HG03520 (cell line): ENCODE data around the gene IQGAP2.

ENCODE experiments used
- ATAC-seq: cut with Tn5 transposase; IDR thresholded peaks from one replicate; pipeline ENCODE4 v1.9.1; 2021; ENCODE audit warnings: mild to moderate bottlenecking, moderate library complexity; ENCODE audit not compliant: unreplicated experiment

Gene IQGAP2

DNA sequence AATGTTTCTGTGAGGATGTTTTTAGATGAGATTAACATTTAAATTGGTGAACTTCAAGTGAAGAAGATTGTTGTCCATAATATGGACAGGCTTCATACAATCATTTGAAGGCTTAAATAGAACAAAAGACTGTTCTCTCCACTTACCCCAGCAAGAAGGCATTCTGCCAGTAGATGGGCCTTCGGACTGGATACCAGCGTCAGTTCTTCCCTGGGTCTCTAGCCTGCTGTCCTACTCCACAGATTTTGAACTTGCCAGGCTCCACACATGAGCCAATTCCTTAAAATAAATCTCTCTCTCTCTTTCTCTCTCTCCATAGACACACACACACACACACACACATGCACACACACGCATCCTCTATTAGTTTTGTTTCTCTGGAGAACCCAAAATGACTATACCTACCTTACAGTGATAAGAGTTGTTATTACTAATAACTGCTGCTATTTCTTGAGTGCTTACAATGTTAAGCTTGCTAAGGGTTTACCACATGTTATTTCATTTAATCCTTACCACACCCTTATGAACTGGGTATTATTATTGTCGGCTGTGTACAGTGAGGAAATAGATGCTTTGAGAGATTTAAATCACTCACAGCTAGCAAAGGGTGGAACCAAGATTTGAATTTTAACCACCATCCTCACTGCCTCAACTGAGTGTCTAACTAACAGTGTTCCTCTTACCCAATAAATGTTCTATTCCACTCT is 19.8 kb upstream of the IQGAP2 start:
- no peak for ATAC-seq

GRCh38 chr5:76384189-76384588 is 18.9 kb upstream of the IQGAP2 start:
- ATAC-seq, result no peak

DNA sequence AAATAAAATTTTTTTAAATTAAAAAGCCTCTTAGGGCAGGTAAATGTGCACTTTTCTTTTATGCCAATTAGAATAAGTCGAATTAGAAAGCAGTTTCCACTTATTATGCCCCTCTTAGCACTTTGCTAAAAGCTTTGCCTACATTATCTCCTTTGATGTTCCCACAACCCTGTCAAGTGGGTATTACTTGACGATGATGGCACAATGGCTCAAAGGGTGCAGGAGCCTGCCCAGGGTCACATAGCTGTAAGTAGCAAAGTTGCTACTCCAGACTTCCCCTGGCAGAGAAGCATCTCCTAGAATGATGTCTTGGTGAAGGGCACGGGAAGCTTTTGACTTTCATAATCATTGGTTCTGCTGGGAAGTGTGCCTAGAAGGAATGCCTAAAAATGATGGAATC is 18.4 kb upstream of the IQGAP2 start:
- no peak for ATAC-seq

DNA sequence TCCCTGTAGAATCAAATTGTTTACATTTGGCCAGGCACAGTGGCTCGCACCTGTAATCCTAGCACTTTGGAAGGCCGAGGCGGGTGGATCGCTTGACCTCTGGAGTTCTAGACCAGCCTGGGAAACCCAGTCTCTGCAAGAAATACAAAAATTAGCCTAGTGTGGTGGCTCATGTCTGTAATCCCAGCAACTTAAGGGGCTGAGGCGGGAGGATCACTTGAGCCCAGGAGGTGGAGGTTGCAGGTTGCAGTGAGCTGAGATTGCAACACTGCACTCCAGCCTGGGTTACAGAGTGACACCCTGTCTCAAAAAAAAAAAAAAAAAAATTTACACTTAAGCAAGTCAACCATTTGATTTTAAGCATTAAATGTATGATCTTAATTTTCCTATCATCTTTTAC is 17.5 kb upstream of the IQGAP2 start:
- ATAC-seq, result no peak

DNA sequence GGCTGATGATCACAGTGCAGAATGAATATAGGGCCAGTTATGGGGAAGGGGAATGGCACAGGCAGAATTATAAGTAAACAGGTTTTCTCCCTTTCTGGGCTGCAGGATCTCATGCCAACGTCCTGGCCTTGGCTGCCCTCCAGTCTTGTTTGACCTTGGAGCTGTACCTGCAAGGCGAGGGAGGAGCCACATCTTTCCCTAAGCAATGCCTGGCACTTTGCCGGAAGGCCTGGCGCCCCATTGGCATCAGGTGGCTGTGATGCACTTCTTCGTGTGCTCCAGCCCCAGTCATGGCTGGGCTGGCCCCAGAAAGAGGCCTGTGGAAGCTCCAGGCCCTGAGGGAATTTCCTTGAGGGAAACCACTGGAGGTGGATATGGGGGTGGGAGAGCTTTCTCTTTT is 16.7 kb upstream of the IQGAP2 start:
- no peak for ATAC-seq

- ATAC-seq, result no peak
These were observed 14.8 kb upstream of the IQGAP2 start for GRCh38 chr5:76388236-76388635.

GRCh38 chr5:76388791-76389512 is 14.1 kb upstream of the IQGAP2 start:
- no peak for ATAC-seq

DNA sequence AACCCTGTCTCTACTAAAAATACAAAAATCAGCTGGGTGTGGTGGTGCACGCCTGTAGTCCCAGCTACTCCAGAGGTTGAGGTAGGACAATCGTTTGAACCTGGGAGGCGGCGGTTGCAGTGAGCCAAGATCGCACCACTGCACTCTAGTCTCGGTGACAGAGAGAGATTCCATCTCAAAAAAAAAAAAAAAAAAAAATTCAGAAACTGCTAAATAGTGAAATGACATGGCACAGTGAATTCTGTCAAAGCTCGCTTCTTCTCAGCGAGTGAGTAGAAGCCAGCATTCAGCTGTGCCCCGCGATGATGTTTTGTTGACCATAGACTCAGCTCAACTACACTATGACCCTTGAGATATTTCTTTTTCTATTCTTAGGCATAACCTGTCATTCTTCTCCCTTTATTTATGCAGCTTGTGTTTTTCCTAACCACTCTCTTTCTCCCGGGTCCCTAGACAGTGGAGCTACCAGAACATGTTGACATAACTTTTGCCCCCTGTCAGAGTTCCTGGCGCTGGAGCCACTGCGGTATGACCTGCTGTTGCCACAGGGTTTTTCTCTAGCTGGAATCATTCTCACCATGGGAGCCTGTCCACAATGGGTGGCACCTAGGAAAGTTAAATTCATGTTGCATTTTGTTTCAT is 13.5 kb upstream of the IQGAP2 start:
- ATAC-seq, result no peak

DNA sequence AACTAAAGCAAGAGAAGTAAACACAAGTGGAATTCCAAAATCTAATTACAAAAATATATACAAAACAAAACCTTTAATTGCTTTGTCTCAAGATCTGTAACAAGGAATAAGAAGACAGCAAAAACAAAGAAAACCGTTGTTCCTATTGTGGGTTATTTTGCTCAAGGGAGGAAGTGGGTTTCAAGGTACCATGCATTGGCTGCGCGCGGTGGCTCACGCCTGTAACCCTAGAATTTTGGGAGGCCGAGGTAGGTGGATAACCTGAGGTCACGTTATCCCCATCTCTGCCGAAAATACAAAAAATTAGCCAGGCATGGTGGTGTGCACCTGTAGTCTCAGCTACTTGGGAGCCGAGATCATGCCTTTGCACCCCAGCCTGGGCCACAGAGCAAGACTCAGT is 12.1 kb upstream of the IQGAP2 start:
- no peak for ATAC-seq

DNA sequence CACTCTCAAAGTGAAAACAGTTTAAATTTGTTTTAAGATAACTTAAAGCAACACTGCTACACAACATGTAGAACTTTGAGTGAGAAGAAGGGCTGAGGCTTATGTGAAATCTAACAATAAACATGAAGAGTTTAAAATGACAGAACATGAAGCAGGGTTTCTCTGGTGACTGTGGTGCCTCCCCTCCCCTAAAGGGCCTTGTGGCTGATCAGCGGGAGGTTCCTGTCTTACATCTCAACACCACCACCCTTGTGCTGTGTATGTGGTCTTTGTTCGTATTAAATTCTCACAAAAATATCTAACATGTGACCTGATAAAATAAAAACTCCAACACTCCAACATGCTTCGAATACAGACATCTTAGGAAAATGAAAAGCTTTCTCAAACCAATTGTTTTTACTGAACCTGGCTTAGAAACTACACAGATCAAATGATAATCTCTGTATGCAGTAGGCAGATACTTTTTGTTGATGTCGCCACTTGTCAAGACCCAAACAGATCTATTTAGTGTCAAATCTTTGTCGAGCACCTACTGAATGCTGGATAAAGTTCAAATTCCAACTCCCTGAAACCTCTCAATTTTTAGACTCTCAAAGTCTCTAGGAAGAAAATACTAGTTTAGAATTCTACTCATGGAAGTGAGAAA is 9.9 kb upstream of the IQGAP2 start:
- no peak for ATAC-seq

- no peak for ATAC-seq
These were observed 5.9 kb upstream of the IQGAP2 start for GRCh38 chr5:76397200-76397599.

GRCh38 chr5:76399268-76399667 is 3.8 kb upstream of the IQGAP2 start:
- ATAC-seq, result no peak

GRCh38 chr5:76400466-76400865 is 2.6 kb upstream of the IQGAP2 start:
- ATAC-seq, result no peak

DNA sequence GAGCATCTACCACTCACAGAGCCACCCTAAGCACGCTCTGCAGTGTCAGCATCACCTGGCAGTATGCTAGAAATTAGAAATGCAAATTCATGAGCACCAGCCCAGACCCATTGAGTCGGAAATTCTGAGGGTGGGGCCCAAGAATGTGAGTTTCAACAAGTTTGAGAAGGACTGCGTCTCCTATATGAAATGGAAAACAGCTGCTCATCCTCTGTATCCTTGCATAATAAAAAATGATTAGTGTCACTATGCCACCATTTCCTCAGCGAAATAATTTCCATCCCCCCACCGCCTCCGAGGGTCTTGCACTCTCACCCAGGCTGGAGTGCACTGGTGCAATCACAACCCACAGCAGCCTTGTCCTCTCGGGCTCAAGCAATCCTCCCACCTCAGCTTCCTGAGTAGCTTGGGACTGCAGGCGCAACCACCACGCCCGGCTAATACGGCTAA is 1.3 kb upstream of the IQGAP2 start:
- ATAC-seq, result peak; percentile 25

GRCh38 chr5:76402251-76402885 is 717 bp upstream of the IQGAP2 start:
- ATAC-seq, result peak; percentile 33

DNA sequence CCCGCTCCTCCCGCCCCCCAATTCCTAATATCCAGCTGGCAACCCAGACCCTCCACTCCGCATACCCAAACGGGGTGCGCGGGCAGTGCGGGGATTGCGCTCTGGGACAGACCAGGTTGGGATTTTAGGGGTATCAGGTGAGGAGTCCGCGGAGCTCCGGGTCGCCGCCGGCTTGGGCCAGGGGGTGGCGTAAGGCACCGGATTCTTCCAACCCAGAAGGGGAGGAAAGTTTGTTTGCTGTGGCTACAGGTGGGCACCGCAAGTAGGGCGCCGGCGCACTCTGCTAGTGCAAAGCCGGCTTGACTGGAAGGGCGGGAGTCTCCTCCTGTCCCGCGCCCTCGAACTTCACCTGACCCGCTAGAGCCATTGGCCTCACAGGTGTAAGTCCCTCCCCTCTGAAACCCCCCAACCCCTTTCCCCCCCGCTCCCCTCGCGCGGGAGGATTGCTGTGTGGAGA is 709 bp downstream of the IQGAP2 start:
- peak; percentile 19 for ATAC-seq

DNA sequence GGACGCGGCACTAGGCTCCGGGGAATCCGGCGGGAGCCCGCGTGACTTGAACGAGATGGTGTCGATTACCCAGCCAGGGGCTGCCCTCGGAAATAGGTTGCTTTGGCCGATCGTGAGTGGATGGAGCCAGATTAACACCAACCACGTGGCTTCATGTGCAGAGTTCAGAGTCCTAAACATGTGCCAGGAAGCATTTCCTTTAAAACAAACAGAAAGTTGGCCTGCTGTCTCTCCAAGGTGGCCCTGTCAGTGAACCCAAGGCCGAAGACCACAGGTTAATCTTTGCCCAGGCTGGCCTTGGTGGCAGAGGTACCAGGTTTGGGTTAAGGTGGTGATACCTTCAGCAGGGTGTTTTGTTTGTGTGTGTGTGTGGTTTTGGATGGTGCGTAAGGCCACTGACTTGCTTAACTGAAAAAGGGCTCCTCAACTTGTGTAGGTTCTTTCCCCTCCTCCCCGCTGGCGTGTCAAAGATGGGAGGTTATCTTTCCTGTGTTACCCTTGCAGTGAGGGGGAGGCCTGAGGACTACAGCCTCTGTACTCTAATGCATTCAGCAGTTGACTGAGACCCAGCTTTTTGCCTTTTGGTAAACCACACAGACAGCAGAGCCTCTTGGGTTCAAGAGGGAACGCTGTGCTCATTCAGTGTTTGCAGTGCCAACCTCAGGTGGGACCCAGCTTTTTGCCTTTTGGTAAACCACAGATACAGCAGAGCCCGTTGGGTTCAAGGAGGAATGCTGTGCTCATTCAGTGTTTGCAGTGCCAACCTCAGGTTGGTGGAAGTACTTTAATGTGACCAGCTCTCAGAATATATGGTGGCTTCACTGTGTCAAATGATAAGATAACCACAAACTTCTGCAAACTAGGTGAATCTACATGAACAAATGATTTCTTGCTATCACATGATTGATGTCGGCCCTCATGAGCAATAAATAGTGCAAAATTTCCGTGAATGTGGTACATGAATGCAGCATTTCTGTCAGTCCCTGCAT is 1.4 kb downstream of the IQGAP2 start:
- ATAC-seq, result peak; percentile 17

GRCh38 chr5:76406014-76406413 is 2.9 kb downstream of the IQGAP2 start:
- ATAC-seq, result no peak

- no peak for ATAC-seq
These were observed 3.6 kb downstream of the IQGAP2 start for GRCh38 chr5:76406673-76407072.
